Measurements from ENCODE around the gene MSANTD1. TPM values are rescaled to one million over a fixed set of nuclear protein-coding genes. Genes with fewer than 3 reads are reported as not detected.

Gene MSANTD1
- total and polyA plus RNA-seq, 4 donors = 0.05 to 1.2 (median 0.23) TPM; not detected in 1

GRCh38 chr4:3257103-3257555 is 8.2 kb downstream of the MSANTD1 start:
- no peak overlapping the region for H3K9ac ChIP-seq (ENCODE audit: low read depth in 1 of 2, low read length in 2 of 2)
- DNase-seq (ENCODE audit: low spot score) = no peak
- H3K36me3 ChIP-seq (ENCODE audit: control insufficient read depth in 4 of 4, insufficient read depth in 3 of 4, low read depth in 1 of 4, low read length in 3 of 4) = peaks cover 0 to 3% (median 0%) of the 10 kb centered on the region in 4 donors
- no peaks in the 10 kb centered on the region for H3K4me1 ChIP-seq (ENCODE audit: control insufficient read depth in 4 of 4, insufficient read depth in 4 of 4, low read length in 3 of 4)
- 90% methylated on average over 9 of the region's 9 CpGs for WGBS
- H3K9me3 ChIP-seq (ENCODE audit: control insufficient read depth in 4 of 4, low read length in 3 of 4) = no peaks in the 10 kb centered on the region
- TF ChIP-seq HNF4G (IDR thresholded peaks at IDR 0.05) (no peak), MAX (IDR thresholded peaks at IDR 0.05) (no peak), GABPA (IDR thresholded peaks at IDR 0.05 in 1 of 2, conservative IDR thresholded peaks at IDR 0.05 in 1 of 2) (no peak), JUND (IDR thresholded peaks at IDR 0.05) (no peak), RAD21 (IDR thresholded peaks at IDR 0.05) (no peak), REST (IDR thresholded peaks at IDR 0.05) (no peak), HNF4A (conservative IDR thresholded peaks at IDR 0.05) (no peak), TAF1 (conservative IDR thresholded peaks at IDR 0.05) (no peak), FOXA1 (IDR thresholded peaks at IDR 0.05) (no peak), FOXA2 (IDR thresholded peaks at IDR 0.05) (no peak), EGR1 (IDR thresholded peaks at IDR 0.05; ENCODE audit: low read depth in 2 of 2) (no peak), SP1 (IDR thresholded peaks at IDR 0.05) (no peak), RXRA (IDR thresholded peaks at IDR 0.05) (no peak), NR2F2 (IDR thresholded peaks at IDR 0.05) (no peak), YY1 (IDR thresholded peaks at IDR 0.05) (no peak)
- TF ChIP-seq, protein P1, sequence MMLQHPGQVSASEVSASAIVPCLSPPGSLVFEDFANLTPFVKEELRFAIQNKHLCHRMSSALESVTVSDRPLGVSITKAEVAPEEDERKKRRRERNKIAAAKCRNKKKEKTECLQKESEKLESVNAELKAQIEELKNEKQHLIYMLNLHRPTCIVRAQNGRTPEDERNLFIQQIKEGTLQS (IDR thresholded peaks at IDR 0.05) = no peak
- TF ChIP-seq, protein P2, sequence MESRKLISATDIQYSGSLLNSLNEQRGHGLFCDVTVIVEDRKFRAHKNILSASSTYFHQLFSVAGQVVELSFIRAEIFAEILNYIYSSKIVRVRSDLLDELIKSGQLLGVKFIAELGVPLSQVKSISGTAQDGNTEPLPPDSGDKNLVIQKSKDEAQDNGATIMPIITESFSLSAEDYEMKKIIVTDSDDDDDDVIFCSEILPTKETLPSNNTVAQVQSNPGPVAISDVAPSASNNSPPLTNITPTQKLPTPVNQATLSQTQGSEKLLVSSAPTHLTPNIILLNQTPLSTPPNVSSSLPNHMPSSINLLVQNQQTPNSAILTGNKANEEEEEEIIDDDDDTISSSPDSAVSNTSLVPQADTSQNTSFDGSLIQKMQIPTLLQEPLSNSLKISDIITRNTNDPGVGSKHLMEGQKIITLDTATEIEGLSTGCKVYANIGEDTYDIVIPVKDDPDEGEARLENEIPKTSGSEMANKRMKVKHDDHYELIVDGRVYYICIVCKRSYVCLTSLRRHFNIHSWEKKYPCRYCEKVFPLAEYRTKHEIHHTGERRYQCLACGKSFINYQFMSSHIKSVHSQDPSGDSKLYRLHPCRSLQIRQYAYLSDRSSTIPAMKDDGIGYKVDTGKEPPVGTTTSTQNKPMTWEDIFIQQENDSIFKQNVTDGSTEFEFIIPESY (IDR thresholded peaks at IDR 0.05) = no peak
- TF ChIP-seq, protein P3, sequence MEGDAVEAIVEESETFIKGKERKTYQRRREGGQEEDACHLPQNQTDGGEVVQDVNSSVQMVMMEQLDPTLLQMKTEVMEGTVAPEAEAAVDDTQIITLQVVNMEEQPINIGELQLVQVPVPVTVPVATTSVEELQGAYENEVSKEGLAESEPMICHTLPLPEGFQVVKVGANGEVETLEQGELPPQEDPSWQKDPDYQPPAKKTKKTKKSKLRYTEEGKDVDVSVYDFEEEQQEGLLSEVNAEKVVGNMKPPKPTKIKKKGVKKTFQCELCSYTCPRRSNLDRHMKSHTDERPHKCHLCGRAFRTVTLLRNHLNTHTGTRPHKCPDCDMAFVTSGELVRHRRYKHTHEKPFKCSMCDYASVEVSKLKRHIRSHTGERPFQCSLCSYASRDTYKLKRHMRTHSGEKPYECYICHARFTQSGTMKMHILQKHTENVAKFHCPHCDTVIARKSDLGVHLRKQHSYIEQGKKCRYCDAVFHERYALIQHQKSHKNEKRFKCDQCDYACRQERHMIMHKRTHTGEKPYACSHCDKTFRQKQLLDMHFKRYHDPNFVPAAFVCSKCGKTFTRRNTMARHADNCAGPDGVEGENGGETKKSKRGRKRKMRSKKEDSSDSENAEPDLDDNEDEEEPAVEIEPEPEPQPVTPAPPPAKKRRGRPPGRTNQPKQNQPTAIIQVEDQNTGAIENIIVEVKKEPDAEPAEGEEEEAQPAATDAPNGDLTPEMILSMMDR (IDR thresholded peaks at IDR 0.05; ENCODE audit: low read depth, low read length, missing input control) = no peak
- H3K4me3 ChIP-seq (ENCODE audit: low read depth in 1 of 3, low read length in 3 of 3) = no peak overlapping the region
- no peaks in the 10 kb centered on the region for H3K27me3 ChIP-seq (ENCODE audit: control insufficient read depth in 4 of 4, insufficient read depth in 4 of 4, low read length in 3 of 4)
- H3K27ac ChIP-seq (ENCODE audit: low read depth in 1 of 2, low read length in 2 of 2) = no peak overlapping the region
